Measurements from ENCODE around the gene CCDC102A. TPM values are rescaled to one million over a fixed set of nuclear protein-coding genes. Genes with fewer than 3 reads are reported as not detected.

Gene CCDC102A
- total RNA-seq, 1 experiment from 2014 or later, result 5.2 TPM

DNA sequence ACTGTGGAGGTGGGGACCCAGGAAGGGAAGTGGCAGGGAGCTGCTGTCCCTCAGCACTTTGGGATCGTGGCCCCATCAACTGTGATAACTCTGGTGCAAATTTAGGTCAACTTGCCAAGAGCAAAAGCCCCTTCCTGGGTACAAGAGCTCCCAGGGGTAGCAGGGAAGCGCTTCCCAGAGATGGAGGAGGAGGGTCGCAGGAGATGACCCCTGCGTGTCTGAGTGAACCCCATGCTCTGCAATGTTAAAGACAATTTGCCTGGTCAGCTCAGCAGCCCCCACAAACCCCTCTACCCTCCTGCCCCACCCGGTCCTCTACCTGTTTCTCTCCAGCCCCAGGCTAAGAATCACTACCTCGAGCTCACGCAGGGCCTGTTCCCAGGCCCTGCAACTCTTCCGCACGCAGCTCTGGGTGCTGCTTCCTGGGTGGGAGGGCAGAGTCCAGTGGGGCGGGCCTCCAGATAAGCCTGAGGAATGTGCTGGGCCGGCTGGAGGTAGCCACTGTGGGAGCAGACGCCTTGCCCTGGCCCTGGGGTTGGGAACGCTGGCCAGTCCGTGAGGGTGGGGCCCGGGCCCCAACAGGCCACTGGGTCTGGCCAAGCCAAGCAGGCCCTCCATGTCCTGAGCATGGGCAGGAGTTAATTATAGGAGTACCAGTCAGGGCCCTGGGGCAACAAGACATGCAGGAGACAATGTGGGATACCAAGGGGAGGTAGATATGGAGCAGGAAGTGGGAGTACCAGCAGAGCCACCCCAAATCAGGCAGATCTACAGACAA is 56.2 kb downstream of the CCDC102A start:
- H3K36me3 Mint-ChIP-seq, result no peaks in the 10 kb centered on the region
- ATAC-seq (no peak), DNase-seq (ENCODE audit: low spot score) (no peak)
- no peak overlapping the region for H3K27ac Mint-ChIP-seq
- POLR2A ChIA-PET, result interaction anchor here (0.9 kb wide), 1 partner anchor 13 kb away, joined by 3 read pairs; no protein-coding TSS in a partner anchor
- peaks cover 47% of the 10 kb centered on the region for H3K4me1 Mint-ChIP-seq
- peaks cover 13% of the 10 kb centered on the region for H3K27me3 Mint-ChIP-seq (ENCODE audit: low read depth)
- peak overlapping the region; percentile 82 for H3K4me3 Mint-ChIP-seq
- H3K9me3 Mint-ChIP-seq, result no peaks in the 10 kb centered on the region
- TF ChIP-seq TEAD4 (CRISPR knock-in tag; IDR thresholded peaks at IDR 0.05), result no peak
- no peak for TF ChIP-seq ELF4 (CRISPR knock-in tag; IDR thresholded peaks at IDR 0.05; ENCODE audit: low read depth)
- no peak for TF ChIP-seq TCF7 (CRISPR knock-in tag; IDR thresholded peaks at IDR 0.05; ENCODE audit: low read depth)
- no peak for TF ChIP-seq CREB1 (CRISPR knock-in tag; IDR thresholded peaks at IDR 0.05)
- TF ChIP-seq USF2 (CRISPR knock-in tag; IDR thresholded peaks at IDR 0.05), result no peak
- TF ChIP-seq MYBL2 (CRISPR knock-in tag; IDR thresholded peaks at IDR 0.05), result no peak
- no peak for TF ChIP-seq NFE2L1 (CRISPR knock-in tag; IDR thresholded peaks at IDR 0.05)
- no peak for TF ChIP-seq ZNF263 (CRISPR knock-in tag; IDR thresholded peaks at IDR 0.05; ENCODE audit: low read depth)
- TF ChIP-seq ZNF317 (CRISPR knock-in tag; IDR thresholded peaks at IDR 0.05; ENCODE audit: borderline replicate concordance, low read depth), result no peak
- no peak for TF ChIP-seq ZNF416 (CRISPR knock-in tag; IDR thresholded peaks at IDR 0.05)
- TF ChIP-seq ARID4B (CRISPR knock-in tag; IDR thresholded peaks at IDR 0.05; ENCODE audit: borderline replicate concordance), result no peak
- TF ChIP-seq SMAD4 (CRISPR knock-in tag; IDR thresholded peaks at IDR 0.05), result no peak
- no peak for TF ChIP-seq ZNF671 (CRISPR knock-in tag; IDR thresholded peaks at IDR 0.05)
- no peak for TF ChIP-seq MXD4 (CRISPR knock-in tag; IDR thresholded peaks at IDR 0.05; ENCODE audit: borderline replicate concordance)
- no peak for TF ChIP-seq ZNF396 (CRISPR knock-in tag; IDR thresholded peaks at IDR 0.05; ENCODE audit: borderline replicate concordance)
- TF ChIP-seq, protein P1, sequence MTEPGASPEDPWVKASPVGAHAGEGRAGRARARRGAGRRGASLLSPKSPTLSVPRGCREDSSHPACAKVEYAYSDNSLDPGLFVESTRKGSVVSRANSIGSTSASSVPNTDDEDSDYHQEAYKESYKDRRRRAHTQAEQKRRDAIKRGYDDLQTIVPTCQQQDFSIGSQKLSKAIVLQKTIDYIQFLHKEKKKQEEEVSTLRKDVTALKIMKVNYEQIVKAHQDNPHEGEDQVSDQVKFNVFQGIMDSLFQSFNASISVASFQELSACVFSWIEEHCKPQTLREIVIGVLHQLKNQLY (CRISPR knock-in tag; IDR thresholded peaks at IDR 0.05), result no peak
- CTCF ChIA-PET, result interaction anchor here (0.9 to 4.8 kb wide), 8 partner anchors 9 to 111 kb away, joined by 3 to 26 read pairs (median 6); partner anchors contain the start of genes CIAPIN1, COQ9 and POLR2C

- DNase-seq (ENCODE audit: low spot score), result peak; percentile 75
- CTCF ChIA-PET, result interaction anchor here (0.9 to 4.8 kb wide), 10 partner anchors 8 to 179 kb away, joined by 3 to 26 read pairs (median 5); partner anchors contain the start of genes CIAPIN1, COQ9 and POLR2C
- Mint-ChIP-seq H3K4me1 (peaks cover 53% of the 10 kb centered on the region), H3K27ac (no peak overlapping the region), H3K4me3 (peak overlapping the region; percentile 82), H3K36me3 (0 out of 2 replicates have a peak, but pooled peaks cover 2% of the 10 kb centered on the region), H3K27me3 (ENCODE audit: low read depth) (peaks cover 6% of the 10 kb centered on the region), H3K9me3 (no peaks in the 10 kb centered on the region)
- ATAC-seq, result peak; percentile 43
- POLR2A ChIA-PET, result interaction anchor here (0.9 kb wide), 1 partner anchor 13 kb away, joined by 3 read pairs; no protein-coding TSS in a partner anchor
- TF ChIP-seq ZNF317 (CRISPR knock-in tag; IDR thresholded peaks at IDR 0.05; ENCODE audit: borderline replicate concordance, low read depth), result no peak
- TF ChIP-seq, protein P2, sequence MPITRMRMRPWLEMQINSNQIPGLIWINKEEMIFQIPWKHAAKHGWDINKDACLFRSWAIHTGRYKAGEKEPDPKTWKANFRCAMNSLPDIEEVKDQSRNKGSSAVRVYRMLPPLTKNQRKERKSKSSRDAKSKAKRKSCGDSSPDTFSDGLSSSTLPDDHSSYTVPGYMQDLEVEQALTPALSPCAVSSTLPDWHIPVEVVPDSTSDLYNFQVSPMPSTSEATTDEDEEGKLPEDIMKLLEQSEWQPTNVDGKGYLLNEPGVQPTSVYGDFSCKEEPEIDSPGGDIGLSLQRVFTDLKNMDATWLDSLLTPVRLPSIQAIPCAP (CRISPR knock-in tag; IDR thresholded peaks at IDR 0.05), result no peak
- TF ChIP-seq JUN (CRISPR knock-in tag; IDR thresholded peaks at IDR 0.05), result no peak
- TF ChIP-seq JAZF1 (CRISPR knock-in tag; IDR thresholded peaks at IDR 0.05), result no peak
- TF ChIP-seq MYBL2 (CRISPR knock-in tag; IDR thresholded peaks at IDR 0.05), result no peak
- 0 out of 2 replicates have a peak, but pooled peaks have one; percentile 25 for TF ChIP-seq TEAD4 (CRISPR knock-in tag; IDR thresholded peaks at IDR 0.05)
- 0 out of 2 replicates have a peak, but pooled peaks have one; percentile 25 for TF ChIP-seq RELA (CRISPR knock-in tag; IDR thresholded peaks at IDR 0.05; ENCODE audit: borderline replicate concordance)
- TF ChIP-seq ZNF232 (CRISPR knock-in tag; IDR thresholded peaks at IDR 0.05), result no peak
- no peak for TF ChIP-seq ELF4 (CRISPR knock-in tag; IDR thresholded peaks at IDR 0.05; ENCODE audit: low read depth)
- TF ChIP-seq ZBTB21 (CRISPR knock-in tag; IDR thresholded peaks at IDR 0.05; ENCODE audit: borderline replicate concordance), result no peak
- no peak for TF ChIP-seq ZNF281 (CRISPR knock-in tag; IDR thresholded peaks at IDR 0.05)
- no peak for TF ChIP-seq NFATC4 (CRISPR knock-in tag; IDR thresholded peaks at IDR 0.05)
Measured at GRCh38 chr16:57479205-57479975, 57.0 kb downstream of the CCDC102A start.

Data from WTC11 (cell line).